ENCODE results near the gene FBXW7. TPM values are rescaled to one million over a fixed set of nuclear protein-coding genes. Genes with fewer than 3 reads are reported as not detected.

FBXW7 gene
- total RNA-seq, 4 donors from 2014 or later, result 72.2 to 105 (median 87.1) TPM

GRCh38 chr4:152415980-152416379 lies 119.9 kb downstream of the FBXW7 start:
- no peak overlapping the region for H3K27ac ChIP-seq
- H3K9me3 ChIP-seq, result no peaks in the 10 kb centered on the region
- TF ChIP-seq CTCF (IDR thresholded peaks at IDR 0.05) (no peak), POLR2A (IDR thresholded peaks at IDR 0.05) (no peak)

GRCh38 chr4:152408514-152409327 lies 127.2 kb downstream of the FBXW7 start:
- H3K4me3 ChIP-seq (replicated peaks in 1 of 3), result no peak overlapping the region
- intact Hi-C loops (cut with DNase I), result no loop called here

More at GRCh38 chr4:152415980-152416379, 119.9 kb downstream of the FBXW7 start:
- 89 to 97% methylated on average over 2 of the region's 2 CpGs for WGBS, 2 donors
- DNase-seq, result no peak
- H3K4me3 ChIP-seq (replicated peaks in 1 of 3), result no peak overlapping the region
- H3K4me1 ChIP-seq, result peaks cover 0 to 7% of the 10 kb centered on the region in 2 donors
- no peaks in the 10 kb centered on the region for H3K27me3 ChIP-seq
- H3K36me3 ChIP-seq, result no peaks in the 10 kb centered on the region
- intact Hi-C loops (cut with DNase I), result no loop called here

GRCh38 chr4:152401424-152401823 lies 134.5 kb downstream of the FBXW7 start:
- no peaks in the 10 kb centered on the region for H3K4me1 ChIP-seq
- no peaks in the 10 kb centered on the region for H3K27me3 ChIP-seq
- intact Hi-C loops (cut with DNase I), result no loop called here
- DNase-seq, result no peak
- no peak overlapping the region for H3K27ac ChIP-seq
- H3K9me3 ChIP-seq, result no peaks in the 10 kb centered on the region
- H3K4me3 ChIP-seq (replicated peaks in 1 of 3), result no peak overlapping the region
- TF ChIP-seq CTCF (IDR thresholded peaks at IDR 0.05) (no peak), POLR2A (IDR thresholded peaks at IDR 0.05) (no peak)
- 94 to 95% methylated on average over 3 of the region's 3 CpGs for WGBS, 2 donors
- H3K36me3 ChIP-seq, result no peaks in the 10 kb centered on the region

More at GRCh38 chr4:152408514-152409327, 127.2 kb downstream of the FBXW7 start:
- TF ChIP-seq POLR2A (IDR thresholded peaks at IDR 0.05), result no peak
- TF ChIP-seq CTCF (IDR thresholded peaks at IDR 0.05), result peak in 5 of 6 experiments; percentile 15 to 61 (median 46)
- Histone ChIP-seq H3K27me3 (no peaks in the 10 kb centered on the region), H3K27ac (no peak overlapping the region), H3K9me3 (no peaks in the 10 kb centered on the region), H3K36me3 (no peaks in the 10 kb centered on the region), H3K4me1 (no peaks in the 10 kb centered on the region)
- DNase-seq, result no peak
- 70 to 76% methylated on average over 3 of the region's 3 CpGs for WGBS, 2 donors

GRCh38 chr4:152399246-152399645 lies 136.6 kb downstream of the FBXW7 start:
- Histone ChIP-seq H3K36me3 (no peaks in the 10 kb centered on the region), H3K27ac (no peak overlapping the region), H3K4me1 (no peaks in the 10 kb centered on the region), H3K4me3 (replicated peaks in 1 of 3) (no peak overlapping the region), H3K9me3 (no peaks in the 10 kb centered on the region), H3K27me3 (no peaks in the 10 kb centered on the region)
- DNase-seq, result no peak
- intact Hi-C loops (cut with DNase I), result no loop called here
- TF ChIP-seq CTCF (IDR thresholded peaks at IDR 0.05) (no peak), POLR2A (IDR thresholded peaks at IDR 0.05) (no peak)

- H3K27me3 ChIP-seq, result no peaks in the 10 kb centered on the region
- no peaks in the 10 kb centered on the region for H3K4me1 ChIP-seq
- WGBS, 2 donors, result 89 to 93% methylated on average over 1 of the region's 1 CpG
- no peaks in the 10 kb centered on the region for H3K36me3 ChIP-seq
- no peak overlapping the region for H3K27ac ChIP-seq
- H3K9me3 ChIP-seq, result no peaks in the 10 kb centered on the region
- intact Hi-C loops (cut with DNase I), result no loop called here
- no peak for DNase-seq
- TF ChIP-seq CTCF (IDR thresholded peaks at IDR 0.05) (peak in 1 of 6 experiments; percentile 13), POLR2A (IDR thresholded peaks at IDR 0.05) (no peak)
- H3K4me3 ChIP-seq (replicated peaks in 1 of 3), result no peak overlapping the region
Observed at GRCh38 chr4:152398060-152398459, 137.8 kb downstream of the FBXW7 start.

Data from thyroid gland (tissue), 4 donors.